ENCODE measurements around the gene ZFP30. TPM values are rescaled to one million over a fixed set of nuclear protein-coding genes. Genes with fewer than 3 reads are reported as not detected.
"Not testable (repeated sequence)": the region's sequence is repeated elsewhere in the genome, so short reads cannot be mapped to it uniquely, and the experiment has no call there.

Gene ZFP30
- total and polyA plus RNA-seq, 4 donors, result 0.74 to 5.8 (median 3.4) TPM

DNA sequence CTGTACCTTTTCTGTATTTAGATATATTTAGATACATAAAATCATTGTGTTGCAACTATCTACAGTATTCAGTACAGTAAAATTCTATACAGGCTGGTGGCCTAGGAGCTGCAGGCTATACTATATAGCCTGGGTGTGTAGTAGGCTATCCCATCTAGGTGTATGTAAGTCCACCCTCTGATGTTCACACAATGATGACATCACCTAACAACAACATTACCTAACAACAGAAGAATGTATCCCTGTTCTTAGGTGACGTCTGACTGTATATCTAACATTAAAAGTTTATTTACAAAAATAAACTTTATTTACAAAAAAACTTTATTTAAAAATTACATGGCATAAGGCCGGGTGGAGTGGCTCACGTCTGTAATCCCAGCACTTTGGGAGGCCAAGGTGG is 28.3 kb upstream of the ZFP30 start (continued):
- TF ChIP-seq ZBTB33 (IDR thresholded peaks at IDR 0.05) (no peak), TAF1 (conservative IDR thresholded peaks at IDR 0.05) (no peak), JUND (IDR thresholded peaks at IDR 0.05) (no peak), EGR1 (IDR thresholded peaks at IDR 0.05; ENCODE audit: low read depth in 2 of 2) (no peak)

- 91% methylated on average over 6 of the region's 6 CpGs for WGBS
Measured at GRCh38 chr19:37669450-37669914, 14.2 kb upstream of the ZFP30 start.

DNA sequence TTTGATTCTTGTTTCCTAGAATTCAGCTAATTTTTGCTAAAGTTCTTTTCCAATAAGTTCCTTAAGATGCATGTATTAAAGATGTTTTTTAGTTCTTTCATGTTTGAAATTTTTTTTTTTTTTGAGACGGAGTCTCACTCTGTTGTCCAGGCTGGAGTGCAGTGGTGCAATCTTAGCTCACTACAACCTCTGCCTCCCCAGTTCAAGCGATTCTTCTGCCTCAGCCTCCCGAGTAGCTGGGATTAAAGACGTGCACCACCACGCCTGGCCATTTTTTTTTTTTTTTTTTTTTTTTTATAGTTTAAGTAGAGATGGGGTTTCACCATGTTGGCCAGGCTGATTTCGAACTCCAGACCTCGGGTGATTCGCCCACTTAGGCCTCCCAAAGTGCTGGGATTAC is 1.9 kb upstream of the ZFP30 start:
- 94% methylated on average over 8 of the region's 8 CpGs for WGBS
- DNase-seq (ENCODE audit: low spot score); H3K27me3 ChIP-seq (ENCODE audit: control insufficient read depth in 4 of 4, insufficient read depth in 4 of 4, low read length in 3 of 4); H3K4me3 ChIP-seq (ENCODE audit: low read depth in 1 of 3, low read length in 3 of 3); H3K27ac ChIP-seq (ENCODE audit: low read depth in 1 of 2, low read length in 2 of 2); H3K9ac ChIP-seq (ENCODE audit: low read depth in 1 of 2, low read length in 2 of 2); H3K36me3 ChIP-seq (ENCODE audit: control insufficient read depth in 4 of 4, insufficient read depth in 3 of 4, low read depth in 1 of 4, low read length in 3 of 4): not testable (repeated sequence)
- Histone ChIP-seq H3K9me3 (ENCODE audit: control insufficient read depth in 4 of 4, low read length in 3 of 4) (peaks cover 9 to 14% (median 12%) of the 10 kb centered on the region in 4 donors), H3K4me1 (ENCODE audit: control insufficient read depth in 4 of 4, insufficient read depth in 4 of 4, low read length in 3 of 4) (peaks cover 3 to 11% (median 5%) of the 10 kb centered on the region in 4 donors)

More at GRCh38 chr19:37669450-37669914, 14.2 kb upstream of the ZFP30 start:
- H3K9me3 ChIP-seq (ENCODE audit: control insufficient read depth in 4 of 4, low read length in 3 of 4), result peaks cover 21 to 77% (median 33%) of the 10 kb centered on the region in 4 donors
- no peak overlapping the region for H3K27ac ChIP-seq (ENCODE audit: low read depth in 1 of 2, low read length in 2 of 2)
- peaks cover 0 to 3% (median 0%) of the 10 kb centered on the region in 4 donors for H3K36me3 ChIP-seq (ENCODE audit: control insufficient read depth in 4 of 4, insufficient read depth in 3 of 4, low read depth in 1 of 4, low read length in 3 of 4)
- no peaks in the 10 kb centered on the region for H3K27me3 ChIP-seq (ENCODE audit: control insufficient read depth in 4 of 4, insufficient read depth in 4 of 4, low read length in 3 of 4)
- H3K4me3 ChIP-seq (ENCODE audit: low read depth in 1 of 3, low read length in 3 of 3), result peak overlapping the region in 2 of 3 donors; percentile 15 to 46
- DNase-seq (ENCODE audit: low spot score), result no peak
- TF ChIP-seq RXRA (IDR thresholded peaks at IDR 0.05) (no peak), HNF4A (conservative IDR thresholded peaks at IDR 0.05) (no peak), JUND (IDR thresholded peaks at IDR 0.05) (no peak), EGR1 (IDR thresholded peaks at IDR 0.05; ENCODE audit: low read depth in 2 of 2) (no peak), NR2F2 (IDR thresholded peaks at IDR 0.05) (no peak), TAF1 (conservative IDR thresholded peaks at IDR 0.05) (no peak), GABPA (IDR thresholded peaks at IDR 0.05 in 1 of 2, conservative IDR thresholded peaks at IDR 0.05 in 1 of 2) (no peak)
- TF ChIP-seq, protein P1, sequence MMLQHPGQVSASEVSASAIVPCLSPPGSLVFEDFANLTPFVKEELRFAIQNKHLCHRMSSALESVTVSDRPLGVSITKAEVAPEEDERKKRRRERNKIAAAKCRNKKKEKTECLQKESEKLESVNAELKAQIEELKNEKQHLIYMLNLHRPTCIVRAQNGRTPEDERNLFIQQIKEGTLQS (IDR thresholded peaks at IDR 0.05), result no peak
- H3K4me1 ChIP-seq (ENCODE audit: control insufficient read depth in 4 of 4, insufficient read depth in 4 of 4, low read length in 3 of 4), result no peaks in the 10 kb centered on the region
- no peak overlapping the region for H3K9ac ChIP-seq (ENCODE audit: low read depth in 1 of 2, low read length in 2 of 2)

DNA sequence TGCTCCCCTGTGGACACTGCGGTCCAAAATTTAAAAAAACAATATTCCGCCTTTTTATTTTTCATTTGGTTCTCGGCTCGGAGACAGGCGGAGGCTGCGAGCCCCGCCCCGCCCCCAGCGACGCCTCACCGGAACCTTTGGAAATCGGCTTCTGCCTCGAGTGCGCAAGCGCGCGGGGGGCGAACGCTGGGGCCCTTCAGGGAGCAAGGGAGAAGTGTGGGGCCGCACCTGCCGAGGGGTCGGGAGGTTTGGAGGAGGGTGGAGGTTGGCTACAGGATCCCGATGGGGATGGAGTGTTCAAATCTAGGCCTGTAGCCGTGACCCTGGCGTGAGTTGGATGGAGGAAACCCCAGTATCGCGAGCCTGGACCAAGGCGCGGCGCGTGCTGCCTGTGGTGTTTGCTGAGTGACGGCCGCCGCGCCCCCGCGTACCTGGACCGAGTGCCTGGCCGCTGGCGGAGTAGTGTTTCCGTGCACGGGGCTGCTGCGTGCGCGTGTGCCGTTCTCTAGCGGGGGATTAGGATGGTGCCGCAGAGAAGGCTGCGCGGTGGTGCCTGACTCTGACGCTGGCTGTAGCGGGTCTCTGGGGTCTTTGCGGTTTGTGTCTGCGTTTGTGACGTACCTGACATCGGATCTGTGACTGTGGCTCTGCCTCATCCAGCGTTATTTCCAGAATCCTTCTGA is 565 bp upstream of the ZFP30 start:
- H3K4me1 ChIP-seq (ENCODE audit: control insufficient read depth in 4 of 4, insufficient read depth in 4 of 4, low read length in 3 of 4), result peaks cover 3 to 11% (median 5%) of the 10 kb centered on the region in 4 donors
- H3K27ac ChIP-seq (ENCODE audit: low read depth in 1 of 2, low read length in 2 of 2), result peak overlapping the region; percentile 71 to 83
- WGBS, result 2% methylated on average over 57 of the region's 57 CpGs
- H3K27me3 ChIP-seq (ENCODE audit: control insufficient read depth in 4 of 4, insufficient read depth in 4 of 4, low read length in 3 of 4), result no peaks in the 10 kb centered on the region
- H3K9me3 ChIP-seq (ENCODE audit: control insufficient read depth in 4 of 4, low read length in 3 of 4), result peaks cover 3 to 11% (median 10%) of the 10 kb centered on the region in 4 donors
- H3K4me3 ChIP-seq (ENCODE audit: low read depth in 1 of 3, low read length in 3 of 3), result peak overlapping the region; percentile 53 to 83 (median 73)
- H3K9ac ChIP-seq (ENCODE audit: low read depth in 1 of 2, low read length in 2 of 2), result peak overlapping the region; percentile 41 to 49
- peaks cover 0 to 2% (median 0%) of the 10 kb centered on the region in 4 donors for H3K36me3 ChIP-seq (ENCODE audit: control insufficient read depth in 4 of 4, insufficient read depth in 3 of 4, low read depth in 1 of 4, low read length in 3 of 4)
- DNase-seq (ENCODE audit: low spot score), result peak; percentile 80
- TF ChIP-seq TAF1 (conservative IDR thresholded peaks at IDR 0.05) (no peak), FOXA1 (IDR thresholded peaks at IDR 0.05) (no peak), EGR1 (IDR thresholded peaks at IDR 0.05; ENCODE audit: low read depth in 2 of 2) (peak in 1 of 2 donors; percentile 46), HNF4G (IDR thresholded peaks at IDR 0.05) (no peak), NR2F2 (IDR thresholded peaks at IDR 0.05) (no peak), ZBTB33 (IDR thresholded peaks at IDR 0.05) (peak; percentile 97), RXRA (IDR thresholded peaks at IDR 0.05) (no peak), REST (IDR thresholded peaks at IDR 0.05) (no peak), RAD21 (IDR thresholded peaks at IDR 0.05) (no peak), SP1 (IDR thresholded peaks at IDR 0.05) (no peak)
- TF ChIP-seq, protein P2, sequence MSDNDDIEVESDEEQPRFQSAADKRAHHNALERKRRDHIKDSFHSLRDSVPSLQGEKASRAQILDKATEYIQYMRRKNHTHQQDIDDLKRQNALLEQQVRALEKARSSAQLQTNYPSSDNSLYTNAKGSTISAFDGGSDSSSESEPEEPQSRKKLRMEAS (IDR thresholded peaks at IDR 0.05), result peak; percentile 0
- TF ChIP-seq, protein P1 (IDR thresholded peaks at IDR 0.05), result no peak

Data from liver (tissue), 9 donors.